G401.6 (cell line): ENCODE results near the gene FNTB.

Experiments
- FAIRE-seq: peaks from 2 replicates; lab custom pipeline; 2012; peaks lifted over from hg19 to GRCh38; lab: Jason Lieb, UNC

FNTB gene

GRCh38 chr14:64986648-64987437 lies at the start of gene FNTB:
Gene FNTB (plus strand): TSS chr14:64986895. CDS start chr14:64986954, 59 bp downstream.
- peak; percentile 87 for FAIRE-seq

- no peak for FAIRE-seq
Measured at GRCh38 chr14:64937171-64937820, 49.4 kb upstream of the FNTB start.

- peak; percentile 46 for FAIRE-seq
Measured at GRCh38 chr14:64937821-64938193, 48.9 kb upstream of the FNTB start.

GRCh38 chr14:64938972-64939816 lies 47.5 kb upstream of the FNTB start:
- no peak for FAIRE-seq

- FAIRE-seq = no peak
Measured at GRCh38 chr14:64939817-64940190, 46.9 kb upstream of the FNTB start.

GRCh38 chr14:64940336-64940910 lies 46.3 kb upstream of the FNTB start:
- FAIRE-seq = no peak

GRCh38 chr14:64942531-64943111 lies 44.1 kb upstream of the FNTB start, which contains the start of gene GPX2:
Gene GPX2 (minus strand): TSS chr14:64942745. CDS start chr14:64942726, 19 bp downstream.
- no peak for FAIRE-seq

GRCh38 chr14:64943556-64943955 lies 43.1 kb upstream of the FNTB start:
- FAIRE-seq = no peak

- FAIRE-seq = no peak
Measured at GRCh38 chr14:64944041-64944440, 42.7 kb upstream of the FNTB start.

GRCh38 chr14:64944861-64945260 lies 41.8 kb upstream of the FNTB start:
- no peak for FAIRE-seq

- no peak for FAIRE-seq
Measured at GRCh38 chr14:64945431-64946178, 41.1 kb upstream of the FNTB start.

- no peak for FAIRE-seq
Measured at GRCh38 chr14:64946310-64947045, 40.2 kb upstream of the FNTB start.

- no peak for FAIRE-seq
Measured at GRCh38 chr14:64947710-64948611, 38.7 kb upstream of the FNTB start.

- FAIRE-seq = no peak
Measured at GRCh38 chr14:64948612-64949210, 38.0 kb upstream of the FNTB start.

- no peak for FAIRE-seq
Measured at GRCh38 chr14:64950889-64951288, 35.8 kb upstream of the FNTB start.

GRCh38 chr14:64951291-64951690 lies 35.4 kb upstream of the FNTB start:
- FAIRE-seq = no peak

- no peak for FAIRE-seq
Measured at GRCh38 chr14:64951724-64952123, 35.0 kb upstream of the FNTB start.

- FAIRE-seq = no peak
Measured at GRCh38 chr14:64952598-64953309, 33.9 kb upstream of the FNTB start.

GRCh38 chr14:64953310-64953654 lies 33.4 kb upstream of the FNTB start:
- no peak for FAIRE-seq
